ENCODE results near the gene JPH2. TPM values are rescaled to one million over a fixed set of nuclear protein-coding genes. Genes with fewer than 3 reads are reported as not detected.

The JPH2 gene
- total RNA-seq, 1 experiment from 2014 or later: 0.81 TPM

DNA sequence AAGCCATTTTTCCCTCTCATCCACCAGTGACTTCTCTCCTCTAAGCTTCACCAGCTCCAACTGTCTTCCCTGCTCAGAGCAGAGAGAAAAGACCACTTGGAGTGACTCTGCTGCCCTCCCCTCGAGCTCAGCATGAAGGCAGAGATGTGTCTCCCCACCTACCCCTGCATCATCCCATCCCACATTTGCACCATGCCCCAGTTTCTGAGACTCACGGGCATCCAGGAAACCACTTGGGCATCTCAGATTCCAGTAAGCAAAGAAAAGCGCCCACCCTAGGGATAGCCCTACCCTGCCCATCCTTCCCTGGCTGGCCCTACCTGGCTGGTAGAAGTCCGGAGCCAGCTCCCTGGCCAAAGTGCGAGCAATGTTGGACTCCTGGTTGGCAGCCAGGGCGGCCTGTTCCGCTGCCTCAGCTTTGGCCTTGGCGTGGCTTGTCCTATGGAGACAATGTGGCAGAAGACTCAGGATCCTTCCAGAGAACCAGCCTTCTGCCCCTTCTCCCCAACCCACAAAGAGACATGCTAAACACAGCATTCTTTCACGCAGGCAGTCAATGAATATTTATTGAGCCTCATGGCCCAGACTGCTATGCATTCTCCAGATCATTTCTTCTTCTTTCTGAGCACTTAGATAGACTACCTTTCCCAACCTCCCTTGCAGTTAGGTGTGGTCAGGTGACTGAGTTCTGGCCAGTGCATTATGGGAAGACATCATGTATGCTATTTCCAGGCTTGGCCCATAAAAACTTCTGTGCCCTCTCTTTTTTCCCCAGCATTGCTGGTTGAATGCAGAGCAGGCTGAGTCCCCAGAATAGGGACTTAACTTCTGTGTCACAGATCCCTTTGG is 68.6 kb downstream of the JPH2 start (continued):
- TF ChIP-seq, protein P1, sequence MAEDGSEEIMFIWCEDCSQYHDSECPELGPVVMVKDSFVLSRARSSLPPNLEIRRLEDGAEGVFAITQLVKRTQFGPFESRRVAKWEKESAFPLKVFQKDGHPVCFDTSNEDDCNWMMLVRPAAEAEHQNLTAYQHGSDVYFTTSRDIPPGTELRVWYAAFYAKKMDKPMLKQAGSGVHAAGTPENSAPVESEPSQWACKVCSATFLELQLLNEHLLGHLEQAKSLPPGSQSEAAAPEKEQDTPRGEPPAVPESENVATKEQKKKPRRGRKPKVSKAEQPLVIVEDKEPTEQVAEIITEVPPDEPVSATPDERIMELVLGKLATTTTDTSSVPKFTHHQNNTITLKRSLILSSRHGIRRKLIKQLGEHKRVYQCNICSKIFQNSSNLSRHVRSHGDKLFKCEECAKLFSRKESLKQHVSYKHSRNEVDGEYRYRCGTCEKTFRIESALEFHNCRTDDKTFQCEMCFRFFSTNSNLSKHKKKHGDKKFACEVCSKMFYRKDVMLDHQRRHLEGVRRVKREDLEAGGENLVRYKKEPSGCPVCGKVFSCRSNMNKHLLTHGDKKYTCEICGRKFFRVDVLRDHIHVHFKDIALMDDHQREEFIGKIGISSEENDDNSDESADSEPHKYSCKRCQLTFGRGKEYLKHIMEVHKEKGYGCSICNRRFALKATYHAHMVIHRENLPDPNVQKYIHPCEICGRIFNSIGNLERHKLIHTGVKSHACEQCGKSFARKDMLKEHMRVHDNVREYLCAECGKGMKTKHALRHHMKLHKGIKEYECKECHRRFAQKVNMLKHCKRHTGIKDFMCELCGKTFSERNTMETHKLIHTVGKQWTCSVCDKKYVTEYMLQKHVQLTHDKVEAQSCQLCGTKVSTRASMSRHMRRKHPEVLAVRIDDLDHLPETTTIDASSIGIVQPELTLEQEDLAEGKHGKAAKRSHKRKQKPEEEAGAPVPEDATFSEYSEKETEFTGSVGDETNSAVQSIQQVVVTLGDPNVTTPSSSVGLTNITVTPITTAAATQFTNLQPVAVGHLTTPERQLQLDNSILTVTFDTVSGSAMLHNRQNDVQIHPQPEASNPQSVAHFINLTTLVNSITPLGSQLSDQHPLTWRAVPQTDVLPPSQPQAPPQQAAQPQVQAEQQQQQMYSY (CRISPR knock-in tag; IDR thresholded peaks at IDR 0.05): no peak

DNA sequence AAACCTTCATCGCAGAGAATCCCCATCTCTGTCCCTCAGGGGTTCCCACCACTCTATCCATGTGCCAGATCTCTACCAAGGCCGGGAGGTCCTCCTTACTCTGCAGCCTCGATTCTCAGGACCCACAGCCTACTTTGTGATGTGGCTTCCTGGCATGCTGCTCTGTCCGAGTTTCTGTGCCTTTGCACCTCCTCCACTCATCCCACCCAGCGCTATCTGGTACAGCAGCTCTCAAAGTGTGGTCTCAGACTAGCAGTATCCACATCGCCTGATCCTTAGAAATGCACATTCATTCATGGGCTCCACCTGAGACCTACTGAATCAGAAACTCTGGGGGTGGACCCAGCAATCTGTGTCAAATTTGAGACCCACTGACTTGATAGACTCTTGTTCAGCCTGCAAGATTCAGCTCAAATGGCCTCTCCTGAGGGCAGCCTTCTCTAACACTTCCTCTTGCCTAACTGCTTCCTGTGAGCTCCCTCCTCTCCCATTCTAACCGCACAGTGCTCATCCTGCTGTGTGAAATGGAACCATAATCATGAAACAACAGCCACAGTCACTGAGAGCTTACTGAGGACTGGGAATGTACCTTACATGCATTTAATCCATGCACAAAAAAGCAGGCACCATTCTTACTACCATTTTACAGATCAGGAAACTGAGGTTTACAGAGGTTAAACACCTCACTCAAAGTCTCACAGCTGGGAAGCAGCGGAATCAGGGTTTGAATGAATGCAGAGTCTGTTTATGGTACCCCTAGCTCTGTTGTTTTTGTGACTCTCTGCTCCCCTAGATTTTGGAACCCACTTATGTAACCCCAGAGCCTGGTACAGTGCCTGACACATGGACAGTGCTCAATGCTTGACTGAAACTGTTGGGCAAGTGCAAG is 69.4 kb downstream of the JPH2 start:
- POLR2A ChIA-PET: interaction anchor here (0.6 to 1.7 kb wide), 4 partner anchors 19 to 95 kb away, joined by 3 to 7 read pairs (median 4); no protein-coding TSS in a partner anchor
- no peak for DNase-seq (ENCODE audit: low spot score)
- Mint-ChIP-seq H3K36me3 (no peaks in the 10 kb centered on the region), H3K27ac (no peak overlapping the region), H3K4me1 (0 out of 2 replicates have a peak, but pooled peaks cover 5% of the 10 kb centered on the region), H3K9me3 (no peaks in the 10 kb centered on the region), H3K4me3 (no peak overlapping the region), H3K27me3 (ENCODE audit: low read depth) (no peaks in the 10 kb centered on the region; the same call in 1 of the 2 replicates)
- CTCF ChIA-PET: interaction anchor here (0.5 to 6.1 kb wide), 32 partner anchors 13 to 267 kb away, joined by 3 to 368 read pairs (median 5); partner anchors contain the start of genes FITM2, GDAP1L1 and JPH2
- TF ChIP-seq, protein P2, sequence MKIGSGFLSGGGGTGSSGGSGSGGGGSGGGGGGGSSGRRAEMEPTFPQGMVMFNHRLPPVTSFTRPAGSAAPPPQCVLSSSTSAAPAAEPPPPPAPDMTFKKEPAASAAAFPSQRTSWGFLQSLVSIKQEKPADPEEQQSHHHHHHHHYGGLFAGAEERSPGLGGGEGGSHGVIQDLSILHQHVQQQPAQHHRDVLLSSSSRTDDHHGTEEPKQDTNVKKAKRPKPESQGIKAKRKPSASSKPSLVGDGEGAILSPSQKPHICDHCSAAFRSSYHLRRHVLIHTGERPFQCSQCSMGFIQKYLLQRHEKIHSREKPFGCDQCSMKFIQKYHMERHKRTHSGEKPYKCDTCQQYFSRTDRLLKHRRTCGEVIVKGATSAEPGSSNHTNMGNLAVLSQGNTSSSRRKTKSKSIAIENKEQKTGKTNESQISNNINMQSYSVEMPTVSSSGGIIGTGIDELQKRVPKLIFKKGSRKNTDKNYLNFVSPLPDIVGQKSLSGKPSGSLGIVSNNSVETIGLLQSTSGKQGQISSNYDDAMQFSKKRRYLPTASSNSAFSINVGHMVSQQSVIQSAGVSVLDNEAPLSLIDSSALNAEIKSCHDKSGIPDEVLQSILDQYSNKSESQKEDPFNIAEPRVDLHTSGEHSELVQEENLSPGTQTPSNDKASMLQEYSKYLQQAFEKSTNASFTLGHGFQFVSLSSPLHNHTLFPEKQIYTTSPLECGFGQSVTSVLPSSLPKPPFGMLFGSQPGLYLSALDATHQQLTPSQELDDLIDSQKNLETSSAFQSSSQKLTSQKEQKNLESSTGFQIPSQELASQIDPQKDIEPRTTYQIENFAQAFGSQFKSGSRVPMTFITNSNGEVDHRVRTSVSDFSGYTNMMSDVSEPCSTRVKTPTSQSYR (CRISPR knock-in tag; IDR thresholded peaks at IDR 0.05): no peak
- TF ChIP-seq, protein P3, sequence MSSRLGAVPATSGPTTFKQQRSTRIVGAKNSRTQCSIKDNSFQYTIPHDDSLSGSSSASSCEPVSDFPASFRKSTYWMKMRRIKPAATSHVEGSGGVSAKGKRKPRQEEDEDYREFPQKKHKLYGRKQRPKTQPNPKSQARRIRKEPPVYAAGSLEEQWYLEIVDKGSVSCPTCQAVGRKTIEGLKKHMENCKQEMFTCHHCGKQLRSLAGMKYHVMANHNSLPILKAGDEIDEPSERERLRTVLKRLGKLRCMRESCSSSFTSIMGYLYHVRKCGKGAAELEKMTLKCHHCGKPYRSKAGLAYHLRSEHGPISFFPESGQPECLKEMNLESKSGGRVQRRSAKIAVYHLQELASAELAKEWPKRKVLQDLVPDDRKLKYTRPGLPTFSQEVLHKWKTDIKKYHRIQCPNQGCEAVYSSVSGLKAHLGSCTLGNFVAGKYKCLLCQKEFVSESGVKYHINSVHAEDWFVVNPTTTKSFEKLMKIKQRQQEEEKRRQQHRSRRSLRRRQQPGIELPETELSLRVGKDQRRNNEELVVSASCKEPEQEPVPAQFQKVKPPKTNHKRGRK (CRISPR knock-in tag; IDR thresholded peaks at IDR 0.05; ENCODE audit: borderline replicate concordance): no peak
- TF ChIP-seq, protein P4, sequence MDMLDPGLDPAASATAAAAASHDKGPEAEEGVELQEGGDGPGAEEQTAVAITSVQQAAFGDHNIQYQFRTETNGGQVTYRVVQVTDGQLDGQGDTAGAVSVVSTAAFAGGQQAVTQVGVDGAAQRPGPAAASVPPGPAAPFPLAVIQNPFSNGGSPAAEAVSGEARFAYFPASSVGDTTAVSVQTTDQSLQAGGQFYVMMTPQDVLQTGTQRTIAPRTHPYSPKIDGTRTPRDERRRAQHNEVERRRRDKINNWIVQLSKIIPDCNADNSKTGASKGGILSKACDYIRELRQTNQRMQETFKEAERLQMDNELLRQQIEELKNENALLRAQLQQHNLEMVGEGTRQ (CRISPR knock-in tag; IDR thresholded peaks at IDR 0.05): no peak
- TF ChIP-seq NR1H2 (CRISPR knock-in tag; IDR thresholded peaks at IDR 0.05): no peak
- TF ChIP-seq PRRX2 (CRISPR knock-in tag; IDR thresholded peaks at IDR 0.05): no peak
- TF ChIP-seq, protein P5, sequence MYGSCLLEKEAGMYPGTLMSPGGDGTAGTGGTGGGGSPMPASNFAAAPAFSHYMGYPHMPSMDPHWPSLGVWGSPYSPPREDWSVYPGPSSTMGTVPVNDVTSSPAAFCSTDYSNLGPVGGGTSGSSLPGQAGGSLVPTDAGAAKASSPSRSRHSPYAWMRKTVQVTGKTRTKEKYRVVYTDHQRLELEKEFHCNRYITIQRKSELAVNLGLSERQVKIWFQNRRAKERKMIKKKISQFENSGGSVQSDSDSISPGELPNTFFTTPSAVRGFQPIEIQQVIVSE (CRISPR knock-in tag; IDR thresholded peaks at IDR 0.05; ENCODE audit: borderline replicate concordance): no peak
- ATAC-seq: no peak

Measured in WTC11 (cell line).